HL-60/S4 treated with phorbol 12-myristate 13-acetate at 8.2 ng/mL for 4 days and 3 days (cell line): ENCODE measurements around the gene MUC4.

Experiments used
- in situ Hi-C: fragments of 300-500 bp; cut with MboI; formaldehyde crosslinking; loops from 2 replicates; pipeline ENCODE4 v1.15.0; 2022; ENCODE audit warnings: low sequenced_read_pairs

Gene MUC4, protein sequence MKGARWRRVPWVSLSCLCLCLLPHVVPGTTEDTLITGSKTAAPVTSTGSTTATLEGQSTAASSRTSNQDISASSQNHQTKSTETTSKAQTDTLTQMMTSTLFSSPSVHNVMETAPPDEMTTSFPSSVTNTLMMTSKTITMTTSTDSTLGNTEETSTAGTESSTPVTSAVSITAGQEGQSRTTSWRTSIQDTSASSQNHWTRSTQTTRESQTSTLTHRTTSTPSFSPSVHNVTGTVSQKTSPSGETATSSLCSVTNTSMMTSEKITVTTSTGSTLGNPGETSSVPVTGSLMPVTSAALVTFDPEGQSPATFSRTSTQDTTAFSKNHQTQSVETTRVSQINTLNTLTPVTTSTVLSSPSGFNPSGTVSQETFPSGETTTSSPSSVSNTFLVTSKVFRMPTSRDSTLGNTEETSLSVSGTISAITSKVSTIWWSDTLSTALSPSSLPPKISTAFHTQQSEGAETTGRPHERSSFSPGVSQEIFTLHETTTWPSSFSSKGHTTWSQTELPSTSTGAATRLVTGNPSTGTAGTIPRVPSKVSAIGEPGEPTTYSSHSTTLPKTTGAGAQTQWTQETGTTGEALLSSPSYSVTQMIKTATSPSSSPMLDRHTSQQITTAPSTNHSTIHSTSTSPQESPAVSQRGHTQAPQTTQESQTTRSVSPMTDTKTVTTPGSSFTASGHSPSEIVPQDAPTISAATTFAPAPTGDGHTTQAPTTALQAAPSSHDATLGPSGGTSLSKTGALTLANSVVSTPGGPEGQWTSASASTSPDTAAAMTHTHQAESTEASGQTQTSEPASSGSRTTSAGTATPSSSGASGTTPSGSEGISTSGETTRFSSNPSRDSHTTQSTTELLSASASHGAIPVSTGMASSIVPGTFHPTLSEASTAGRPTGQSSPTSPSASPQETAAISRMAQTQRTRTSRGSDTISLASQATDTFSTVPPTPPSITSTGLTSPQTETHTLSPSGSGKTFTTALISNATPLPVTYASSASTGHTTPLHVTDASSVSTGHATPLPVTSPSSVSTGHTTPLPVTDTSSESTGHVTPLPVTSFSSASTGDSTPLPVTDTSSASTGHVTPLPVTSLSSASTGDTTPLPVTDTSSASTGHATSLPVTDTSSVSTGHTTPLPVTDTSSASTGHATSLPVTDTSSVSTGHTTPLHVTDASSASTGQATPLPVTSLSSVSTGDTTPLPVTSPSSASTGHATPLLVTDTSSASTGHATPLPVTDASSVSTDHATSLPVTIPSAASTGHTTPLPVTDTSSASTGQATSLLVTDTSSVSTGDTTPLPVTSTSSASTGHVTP (N-terminal part only)

DNA sequence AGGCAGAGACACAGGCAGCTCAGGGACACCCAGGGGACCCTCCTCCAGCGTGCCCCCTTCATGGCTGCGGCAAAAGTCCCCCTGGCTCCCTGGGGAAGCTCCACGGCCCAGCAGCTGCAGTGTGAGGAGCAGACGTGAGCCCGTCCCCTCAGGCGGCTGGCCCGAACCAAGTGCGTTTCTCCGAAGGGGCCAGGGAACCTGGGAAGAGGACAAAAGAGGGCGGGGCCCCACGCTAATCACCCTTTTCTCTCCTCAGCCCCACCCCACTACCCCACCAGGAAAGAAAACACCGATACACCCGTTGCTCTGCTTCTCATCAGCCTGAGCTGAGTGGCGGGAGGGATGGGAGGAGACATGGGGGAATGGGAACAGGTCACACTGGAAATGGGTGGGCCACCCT lies at the start of gene MUC4:
TSS of gene MUC4 (minus strand) at position 174 of the 400 bp plus-strand sequence. CDS start at position 62, 112 bp downstream.
- in situ Hi-C loops: no loop called here

DNA sequence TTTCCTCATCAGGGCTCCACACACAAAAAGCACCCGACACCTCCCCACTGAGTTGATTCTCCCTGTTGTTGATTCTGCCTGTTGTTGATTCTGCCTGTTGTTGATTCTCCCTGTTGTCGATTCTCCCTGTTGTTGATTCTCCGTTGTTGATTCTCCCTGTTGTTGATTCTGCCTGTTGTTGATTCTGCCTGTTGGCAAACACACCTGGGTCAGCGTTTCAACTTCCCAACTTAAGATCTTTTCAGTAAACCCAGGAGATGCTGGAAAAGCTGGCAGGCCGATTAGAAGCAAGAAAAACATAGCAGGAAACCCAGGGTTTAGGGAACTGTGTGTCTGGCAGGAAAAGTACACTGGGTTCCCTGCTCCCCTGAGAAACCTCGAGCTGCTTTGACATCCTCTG lies 48.7 kb upstream of the MUC4 start:
- in situ Hi-C loops: no loop called here

DNA sequence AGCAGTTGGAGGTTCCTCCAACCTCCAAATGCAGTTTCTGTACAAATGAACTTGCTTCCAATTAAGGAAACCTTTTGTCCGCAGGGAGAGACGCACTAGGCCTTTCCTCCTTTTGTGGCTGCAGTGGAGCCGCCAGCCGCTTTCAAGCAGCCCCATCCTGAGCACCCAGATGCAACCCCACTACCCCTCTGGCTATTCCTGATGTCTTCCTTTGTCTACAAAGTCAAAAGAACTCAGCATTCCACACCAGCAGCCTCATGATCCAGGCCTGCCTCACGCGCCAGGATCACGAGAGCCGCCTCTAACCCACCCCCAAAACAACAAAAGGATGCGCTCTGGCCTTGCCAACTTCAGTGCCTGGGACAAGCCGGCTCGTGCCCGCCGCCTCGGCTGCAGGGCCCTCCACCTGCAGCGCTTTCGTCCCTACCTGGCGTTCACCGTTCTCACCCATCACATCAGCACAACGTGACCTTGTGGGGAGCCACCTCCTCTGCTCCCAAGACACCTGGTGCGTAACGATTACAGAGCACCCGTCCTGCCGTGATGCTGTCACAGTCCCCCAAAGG lies 48.2 kb upstream of the MUC4 start:
- in situ Hi-C loops: loop anchor here (10.0 kb wide), 1 partner anchor 55 kb away; no protein-coding TSS in a partner anchor

DNA sequence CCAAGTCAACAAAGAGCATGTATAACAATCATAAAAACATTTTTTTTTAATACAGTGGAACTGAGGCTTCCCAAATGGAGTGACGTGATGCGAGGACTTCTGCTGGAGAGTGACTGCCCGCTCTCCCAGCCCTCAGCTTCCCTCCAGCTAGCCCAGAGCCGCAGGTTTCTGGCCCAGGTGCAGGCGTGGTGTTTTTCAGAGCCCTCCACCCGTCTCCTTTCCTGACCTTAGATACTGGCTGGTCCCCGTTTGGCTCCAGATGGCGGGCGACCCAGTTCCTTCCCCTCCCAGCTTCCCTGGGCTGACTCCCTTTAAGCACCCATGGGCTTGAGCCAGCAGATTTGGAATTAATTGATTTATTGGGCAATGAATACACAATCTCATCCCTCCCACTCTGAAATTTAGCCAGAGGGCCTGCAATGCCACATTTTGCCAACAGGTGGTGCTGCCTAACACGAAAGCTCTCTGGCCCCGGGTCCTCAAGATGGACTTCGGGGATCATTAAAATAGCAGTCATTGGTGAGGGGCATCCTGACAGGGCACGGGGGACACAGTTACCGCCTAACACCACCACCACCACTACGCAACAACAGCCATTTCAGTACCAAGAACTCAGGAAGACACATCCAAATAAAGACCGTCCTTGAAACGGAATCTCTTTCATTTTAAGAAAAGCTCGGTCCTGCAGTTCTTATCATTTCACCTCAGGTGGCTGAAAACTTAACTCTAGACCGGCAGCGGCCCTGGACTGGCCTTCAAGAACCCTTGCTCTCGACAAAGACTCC lies 47.5 kb upstream of the MUC4 start:
- in situ Hi-C loops: loop anchor here (10.0 kb wide), 1 partner anchor 56 kb away; no protein-coding TSS in a partner anchor

DNA sequence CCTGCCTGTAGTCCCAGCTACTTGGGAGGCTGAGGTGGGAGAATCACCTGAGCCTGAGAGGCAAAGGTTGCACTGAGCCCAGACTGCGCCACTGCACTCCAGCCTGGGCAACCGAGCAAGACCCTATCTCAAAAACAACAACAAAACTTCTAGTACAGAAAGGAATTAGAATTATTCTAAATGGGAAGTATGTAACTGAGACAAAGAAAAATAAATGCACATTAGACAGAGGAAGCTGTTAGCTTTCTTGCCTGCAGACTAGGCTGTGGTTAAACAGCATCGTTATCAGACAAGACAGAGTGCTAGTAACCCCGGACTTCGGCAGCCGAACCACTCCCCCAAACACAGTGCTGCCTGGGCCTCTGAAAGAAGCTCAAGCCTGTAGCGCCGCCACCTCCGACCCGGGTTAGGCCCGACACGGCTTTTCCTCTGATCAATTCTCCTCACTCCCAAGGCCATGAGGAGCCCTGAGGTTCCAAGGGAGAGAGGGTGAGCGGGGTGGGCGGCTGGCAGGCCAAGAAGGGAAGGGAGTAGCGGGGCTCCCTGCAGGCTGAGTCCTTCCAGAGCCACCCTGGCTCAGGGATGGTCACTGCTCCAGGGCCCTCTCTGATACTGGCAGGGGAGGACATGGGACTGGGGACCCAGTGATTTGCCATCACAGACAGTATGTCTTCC lies 44.8 kb upstream of the MUC4 start:
- in situ Hi-C loops: loop anchor here (10.0 kb wide), 1 partner anchor 58 kb away; no protein-coding TSS in a partner anchor

DNA sequence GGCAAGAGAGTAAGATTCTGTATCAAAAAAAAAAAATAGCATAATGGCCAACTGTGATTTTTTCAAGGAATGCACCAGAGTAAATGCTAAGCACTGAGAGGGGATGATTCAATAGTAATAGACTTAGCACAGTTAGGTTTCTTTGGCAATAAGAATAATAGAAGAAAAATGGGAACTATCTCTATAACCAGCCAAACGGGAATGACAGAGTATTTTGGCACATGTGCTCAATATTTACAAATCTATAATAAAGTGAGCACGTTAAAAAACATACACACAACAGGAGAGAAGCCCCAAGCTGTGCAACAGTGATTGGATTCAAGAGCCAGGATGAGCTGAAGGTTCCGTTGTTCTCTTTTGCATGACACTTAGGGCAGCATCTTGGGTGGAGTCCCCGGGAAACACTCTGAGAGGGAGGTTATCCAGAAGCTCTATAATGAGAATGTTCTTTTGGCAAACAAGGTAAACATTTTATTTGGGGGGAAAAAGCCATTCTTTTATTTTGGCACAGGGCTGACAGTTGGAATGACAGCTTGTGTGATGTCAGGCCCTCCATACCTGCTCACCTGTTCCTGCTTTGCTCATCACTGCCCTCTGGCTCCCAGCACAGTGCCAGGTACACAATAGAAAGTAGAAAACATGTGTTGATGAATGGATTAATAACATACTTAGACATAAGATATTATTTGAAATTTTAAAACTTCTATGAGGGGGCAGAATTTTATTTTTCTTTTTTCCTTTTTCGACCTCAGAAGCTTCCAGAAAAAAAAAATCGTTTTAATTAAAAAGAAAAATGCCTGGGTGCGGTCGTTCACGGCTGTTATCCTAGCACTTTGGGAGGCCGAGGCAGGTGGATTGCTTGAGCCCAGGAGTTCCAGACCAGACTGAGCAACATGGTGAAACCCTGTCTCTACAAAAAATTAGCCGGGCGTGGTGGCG lies 44.0 kb upstream of the MUC4 start:
- in situ Hi-C loops: loop anchor here (10.0 kb wide), 1 partner anchor 59 kb away; no protein-coding TSS in a partner anchor

DNA sequence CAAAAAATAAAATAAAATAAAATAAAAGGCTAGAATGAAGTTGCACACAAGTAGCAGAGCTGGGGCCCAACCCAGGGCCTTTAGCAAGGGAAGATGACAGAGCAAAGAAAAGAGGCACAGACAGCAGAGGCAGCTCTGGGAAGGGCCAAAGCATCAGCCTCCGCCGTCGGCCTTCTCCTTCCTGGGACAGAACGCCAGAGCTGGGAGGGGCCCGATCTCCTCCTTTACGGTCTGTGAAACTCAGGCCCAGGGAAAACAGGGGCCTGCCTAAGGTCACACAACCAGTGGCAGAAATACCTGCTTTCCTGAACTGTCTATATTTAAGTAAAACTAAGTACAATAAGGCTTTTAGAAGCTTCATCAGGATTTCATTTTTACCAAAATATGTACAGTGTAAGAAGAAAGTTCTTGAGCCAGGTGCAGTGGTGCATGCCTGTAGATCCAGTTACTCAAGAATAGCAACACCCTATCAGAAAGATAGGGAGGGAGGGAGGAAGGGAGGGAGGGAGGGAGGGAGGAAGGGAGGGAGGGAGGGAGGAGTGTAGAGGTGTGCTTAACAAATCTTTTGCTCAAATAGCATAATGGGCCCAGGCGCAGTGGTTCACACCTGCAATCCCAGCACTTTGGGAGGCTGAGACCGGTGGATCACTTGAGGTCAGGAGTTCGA lies 43.0 kb upstream of the MUC4 start:
- in situ Hi-C loops: loop anchor here (10.0 kb wide), 1 partner anchor 60 kb away; no protein-coding TSS in a partner anchor

DNA sequence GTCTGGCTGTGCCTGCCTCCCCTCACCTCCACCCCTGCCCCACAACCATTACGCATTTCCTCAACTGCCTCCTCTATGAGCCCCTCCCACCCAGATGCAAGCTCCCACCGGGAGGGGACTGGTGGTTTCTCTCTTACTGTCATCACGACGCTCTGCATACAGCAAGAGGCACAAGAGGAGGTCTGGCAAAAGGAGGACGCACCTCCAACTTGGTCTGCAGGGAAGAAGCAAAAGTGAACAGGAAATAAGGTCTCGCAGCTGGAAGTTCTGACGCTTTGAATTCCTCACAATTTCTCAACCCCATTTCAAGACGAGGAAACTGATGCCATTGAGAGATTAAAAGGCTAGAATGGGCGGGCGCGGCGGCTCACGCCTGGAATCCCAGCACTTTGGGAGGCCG lies 42.3 kb upstream of the MUC4 start:
- in situ Hi-C loops: loop anchor here (10.0 kb wide), 1 partner anchor 61 kb away; no protein-coding TSS in a partner anchor

DNA sequence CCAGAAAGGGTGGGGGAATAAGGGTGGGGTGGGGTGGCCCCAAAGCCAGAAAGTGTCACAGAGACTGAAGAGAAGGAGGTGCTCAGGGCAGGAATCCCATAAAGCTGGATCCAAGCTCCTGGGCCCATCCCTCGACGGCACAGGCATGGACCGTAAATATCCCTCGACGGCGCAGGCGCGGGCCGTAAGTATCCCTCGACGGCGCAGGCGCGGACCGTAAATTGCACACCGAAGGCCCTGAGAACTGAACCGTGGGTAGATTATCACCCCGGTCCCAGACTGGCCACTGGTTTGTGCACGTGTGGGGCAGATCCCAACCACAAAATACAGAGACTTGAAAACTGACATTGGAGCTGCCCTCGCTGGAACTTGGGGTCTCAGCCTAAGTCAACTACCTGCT lies 41.3 kb upstream of the MUC4 start:
- in situ Hi-C loops: loop anchor here (10.0 kb wide), 1 partner anchor 62 kb away; no protein-coding TSS in a partner anchor

DNA sequence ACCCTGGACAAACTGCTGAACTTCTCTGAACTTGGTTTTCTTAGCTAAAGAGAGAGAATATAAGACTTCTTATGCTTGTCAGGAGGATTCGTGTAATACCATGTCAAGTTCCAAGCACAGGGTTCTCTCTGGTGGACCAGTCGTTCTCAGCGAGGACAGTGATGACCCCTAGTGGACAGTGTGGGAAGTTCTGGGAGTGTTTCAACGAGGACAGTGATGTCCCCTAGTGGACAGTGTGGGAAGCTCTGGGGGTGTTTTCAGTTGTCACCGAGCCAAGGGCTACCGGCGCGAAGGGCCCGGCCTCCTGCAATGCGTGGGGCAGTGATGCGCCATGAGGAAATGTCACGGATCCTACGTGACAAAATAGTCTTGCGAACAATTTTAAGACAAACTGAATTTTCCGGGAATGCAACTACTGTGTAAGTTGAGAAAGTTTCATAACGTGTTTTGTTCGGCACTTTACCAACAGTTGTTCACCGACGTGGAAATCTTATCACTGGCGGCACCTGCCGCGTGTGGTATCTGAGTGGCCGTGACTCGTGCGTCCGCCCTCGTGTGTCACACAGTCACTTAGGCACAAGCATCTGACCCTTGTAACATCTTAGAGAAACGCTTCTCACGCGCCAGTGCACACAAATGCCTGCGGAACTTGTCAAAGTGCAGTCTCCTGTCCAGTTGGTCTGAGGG lies 39.3 kb upstream of the MUC4 start:
- in situ Hi-C loops: loop anchor here (10.0 kb wide), 1 partner anchor 64 kb away; no protein-coding TSS in a partner anchor

DNA sequence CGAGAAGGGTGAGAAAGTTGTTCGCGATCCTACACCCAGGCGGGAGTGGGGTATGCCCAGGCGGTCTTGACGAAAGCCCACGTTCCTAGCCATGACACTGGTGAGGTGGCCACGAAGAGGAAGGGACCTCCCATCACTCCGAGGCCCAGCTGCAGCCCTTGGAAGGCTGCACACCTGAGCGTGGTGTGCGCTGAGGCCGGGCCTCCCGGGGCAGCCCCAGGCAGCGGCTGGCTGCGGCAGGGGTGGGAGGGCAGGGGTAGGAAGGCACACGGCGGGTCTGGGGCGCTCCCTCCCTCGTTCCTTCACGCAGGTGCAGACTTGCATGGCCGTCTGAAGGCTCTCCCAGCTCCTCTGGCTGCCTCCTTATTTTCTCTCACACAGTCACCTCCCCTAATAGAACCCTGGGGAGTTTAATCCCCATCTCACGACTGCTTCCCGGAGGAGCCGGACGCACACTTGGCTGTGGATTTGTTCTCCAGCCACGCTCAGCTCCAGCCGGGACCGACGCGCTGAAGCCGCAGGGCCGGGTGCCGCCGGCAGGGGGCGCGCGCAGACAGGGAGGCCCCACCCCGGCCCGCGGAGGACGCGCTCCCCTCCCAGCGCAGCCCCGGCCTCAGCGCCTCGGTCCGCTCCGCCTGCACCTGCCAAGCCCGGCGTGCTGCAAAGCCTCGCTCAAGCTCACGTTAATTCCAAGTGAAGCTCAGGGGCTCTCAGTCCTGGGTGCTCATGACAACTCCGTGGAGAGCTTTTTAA lies 37.8 kb upstream of the MUC4 start:
- in situ Hi-C loops: loop anchor here (10.0 kb wide), 1 partner anchor 65 kb away; no protein-coding TSS in a partner anchor

DNA sequence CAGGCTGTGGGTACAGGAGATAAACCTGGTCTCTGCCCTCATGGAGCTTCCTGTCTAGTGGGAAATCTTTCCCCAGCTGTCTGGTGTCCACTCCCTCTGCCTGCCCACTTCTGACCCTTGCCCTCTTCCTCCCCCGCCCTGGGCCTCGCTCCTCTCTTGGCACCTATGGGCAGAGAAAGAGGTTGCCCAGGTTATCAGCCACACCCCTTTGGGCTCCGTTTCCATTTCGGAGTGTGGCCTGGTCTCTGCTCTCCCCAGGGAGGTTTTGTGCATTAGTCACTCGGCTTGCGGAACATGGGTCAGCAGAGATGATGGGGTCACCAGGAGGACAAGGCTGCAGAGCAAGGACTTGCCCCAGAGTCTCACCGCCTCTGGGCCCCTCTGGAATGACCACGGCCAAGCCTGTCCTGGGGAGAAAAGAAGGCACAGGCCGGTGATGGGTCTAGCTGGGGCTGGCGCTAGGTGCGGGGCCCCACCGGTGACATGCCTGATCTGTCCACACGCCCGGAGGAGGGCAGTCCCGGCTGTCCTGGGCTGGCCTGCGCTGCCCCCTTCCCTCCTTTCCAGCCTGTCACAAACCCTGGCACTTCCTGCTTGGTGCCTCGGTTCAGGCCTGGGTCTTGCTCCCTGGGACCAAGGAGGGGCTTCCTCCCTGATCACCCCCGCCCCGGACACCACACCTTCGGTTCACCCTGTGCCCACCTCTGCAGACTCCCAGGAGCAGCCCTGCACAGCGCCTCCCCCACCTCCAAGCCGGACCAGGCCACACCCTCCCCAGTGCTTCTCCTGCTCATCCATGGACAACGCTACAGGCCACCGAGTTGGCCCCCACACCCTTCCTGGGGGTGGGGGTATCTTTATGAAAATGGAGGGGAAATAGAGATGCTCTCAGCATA lies 35.6 kb upstream of the MUC4 start:
- in situ Hi-C loops: no loop called here

DNA sequence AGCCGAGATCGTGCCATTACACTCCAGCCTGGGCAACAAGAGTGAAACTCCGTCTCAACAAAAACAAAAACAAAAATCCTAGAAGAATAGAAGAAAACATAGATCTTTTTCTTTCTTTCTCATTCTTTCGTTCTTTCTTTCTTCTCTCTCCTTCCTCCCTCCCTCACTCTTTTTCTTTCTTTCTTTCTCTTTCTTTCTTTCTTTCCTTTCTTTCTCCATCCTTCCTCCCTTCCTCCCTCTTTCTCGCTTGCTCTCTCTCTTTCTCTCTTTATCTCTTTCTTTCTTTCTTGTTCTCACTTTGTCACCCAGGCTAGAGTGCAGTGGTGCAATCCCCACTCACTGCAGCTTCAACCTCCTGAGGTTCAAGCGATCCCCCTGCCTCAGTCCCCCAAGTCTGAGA lies 33.8 kb upstream of the MUC4 start:
- in situ Hi-C loops: no loop called here

DNA sequence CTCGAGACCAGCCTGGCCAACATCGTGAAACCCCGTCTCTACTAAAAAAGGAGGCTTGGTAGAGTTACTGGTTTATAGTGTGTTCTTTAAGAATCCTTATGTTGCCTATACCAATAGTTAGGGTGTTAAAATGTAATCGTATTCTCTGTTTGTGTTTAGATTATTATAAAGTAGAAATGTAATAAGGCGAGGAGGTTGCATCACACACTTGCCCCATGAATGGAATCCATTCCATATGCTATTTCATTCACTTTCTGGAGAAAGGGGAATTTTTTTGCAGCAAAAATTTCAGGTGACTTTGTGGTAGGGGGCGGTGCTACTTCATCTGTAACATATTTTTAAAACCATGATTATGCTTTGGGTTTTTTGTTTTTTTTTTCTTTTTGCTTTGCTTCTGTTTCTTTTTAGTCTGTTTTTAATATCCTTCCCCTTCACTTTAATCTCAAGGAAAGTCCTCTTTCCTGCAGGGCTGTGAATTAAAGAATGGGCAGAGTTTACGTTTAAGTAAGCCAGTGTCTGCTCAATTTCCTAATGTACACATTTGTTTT lies 33.0 kb upstream of the MUC4 start:
- in situ Hi-C loops: no loop called here
